GM23338 (cell line): ENCODE measurements around the gene POU2AF2. TPM values are rescaled to one million over a fixed set of nuclear protein-coding genes. Genes with fewer than 3 reads are reported as not detected.

Source experiments
- ATAC-seq: fragments of 200-7000 bp; cut with Tn5 transposase; 3 replicates; pipeline ENCODE4 v1.9.1; 2020
- DNase-seq: peaks from one replicate; pipeline ENCODE4 v3.0.0-alpha.2; 2015; ENCODE audit warnings: low spot score
- H2AFZ ChIP-seq: fragments of 200-600 bp; sonication (generic); 2 replicates; pipeline ENCODE4 v1.8.0; 2016; ENCODE audit warnings: antibody characterized with exemption, mild to moderate bottlenecking, moderate library complexity
- H3F3A ChIP-seq: fragments of 200-600 bp; sonication (generic); replicated peaks from 2 replicates; pipeline ENCODE4 v1.8.0; 2017; ENCODE audit warnings: antibody characterized with exemption, mixed run types, low read depth
- H3K27ac ChIP-seq: fragments of 200-600 bp; sonication (generic); 2 replicates; pipeline ENCODE4 v1.6.1; 2016; ENCODE audit warnings: low read depth
- H3K27me3 ChIP-seq: fragments of 200-600 bp; sonication (generic); 2 replicates; pipeline ENCODE4 v1.8.0; 2016; ENCODE audit warnings: mild to moderate bottlenecking, mixed run types, moderate library complexity; ENCODE audit not compliant: insufficient read depth
- H3K36me3 ChIP-seq: fragments of 200-600 bp; sonication (generic); 2 replicates; pipeline ENCODE4 v1.8.0; 2016; ENCODE audit warnings: mild to moderate bottlenecking; ENCODE audit not compliant: insufficient read depth
- H3K4me1 ChIP-seq: fragments of 200-600 bp; sonication (generic); 2 replicates; pipeline ENCODE4 v1.8.0; 2016; ENCODE audit warnings: mild to moderate bottlenecking, moderate library complexity; ENCODE audit not compliant: insufficient read depth
- H3K4me2 ChIP-seq: fragments of 200-600 bp; sonication (generic); 2 replicates; pipeline ENCODE4 v1.7.1; 2017; ENCODE audit warnings: mixed run types
- H3K4me3 ChIP-seq: fragments of 200-600 bp; sonication (generic); 2 replicates; pipeline ENCODE4 v1.6.1; 2016; ENCODE audit warnings: mixed run types
- H3K79me2 ChIP-seq: fragments of 200-600 bp; sonication (generic); replicated peaks from 2 replicates; pipeline ENCODE4 v1.8.0; 2017; ENCODE audit warnings: mild to moderate bottlenecking; ENCODE audit not compliant: insufficient read depth
- H3K9me2 ChIP-seq: fragments of 200-600 bp; sonication (generic); 2 replicates; pipeline ENCODE4 v1.8.0; 2017; ENCODE audit not compliant: insufficient read depth
- H4K20me1 ChIP-seq: fragments of 200-600 bp; sonication (generic); replicated peaks from 2 replicates; pipeline ENCODE4 v1.8.0; 2017; ENCODE audit warnings: mild to moderate bottlenecking; ENCODE audit not compliant: insufficient read depth
- H3K27ac Mint-ChIP-seq: 2 replicates; pipeline ENCODE4 v1.8.0; 2020; ENCODE audit warnings: inconsistent platforms, mild to moderate bottlenecking, moderate library complexity, mixed read lengths
- H3K27me3 Mint-ChIP-seq: 3 replicates; pipeline ENCODE4 v1.8.0; 2022; ENCODE audit warnings: low read depth, mild to moderate bottlenecking, moderate library complexity, mixed read lengths, inconsistent platforms; ENCODE audit not compliant: insufficient read depth, poor library complexity
- H3K36me3 Mint-ChIP-seq: 3 replicates; pipeline ENCODE4 v1.8.0; 2021; ENCODE audit warnings: low read depth, mild to moderate bottlenecking, inconsistent platforms, moderate library complexity, mixed read lengths
- H3K4me1 Mint-ChIP-seq: 3 replicates; pipeline ENCODE4 v1.8.0; 2020; ENCODE audit warnings: mild to moderate bottlenecking, inconsistent platforms, mixed read lengths
- H3K4me3 Mint-ChIP-seq: 3 replicates; pipeline ENCODE4 v1.8.0; 2021; ENCODE audit warnings: moderate library complexity, mild to moderate bottlenecking, inconsistent platforms, mixed read lengths
- H3K9me3 Mint-ChIP-seq: 3 replicates; pipeline ENCODE4 v1.8.0; 2020; ENCODE audit warnings: moderate library complexity, mild to moderate bottlenecking, inconsistent platforms, mixed read lengths
- CREB1 ChIP-seq: fragments of 250-450 bp; sonication (Bioruptor Pico); IDR thresholded peaks from 2 replicates; pipeline ENCODE4 v1.5.0; 2020; ENCODE audit warnings: low read depth, mild to moderate bottlenecking, moderate library complexity
- CTCF ChIP-seq, 2 experiments: fragments of 200-600 bp in 1 of 2; sonication (generic) in 1 of 2; conservative IDR thresholded peaks; 2 replicates each; pipeline versions ENCODE4 v1.5.1 to v1.6.1; 2016 to 2017; ENCODE audit warnings: antibody characterized with exemption in 2 of 2, low read depth in 2 of 2, mild to moderate bottlenecking in 2 of 2, moderate library complexity in 1 of 2
- EZH2 ChIP-seq: fragments of 200-600 bp; sonication (generic); IDR thresholded peaks from one replicate; pipeline ENCODE4 v1.8.0; 2017; ENCODE audit warnings: antibody characterized with exemption, mild to moderate bottlenecking, low read depth; ENCODE audit not compliant: unreplicated experiment
- EZH2phosphoT487 ChIP-seq: fragments of 200-600 bp; sonication (generic); IDR thresholded peaks from one replicate; pipeline ENCODE4 v1.8.1; 2018; ENCODE audit warnings: antibody characterized with exemption; ENCODE audit not compliant: unreplicated experiment
- JUNB ChIP-seq: IDR thresholded peaks from one replicate; pipeline ENCODE4 v1.6.1; 2016; ENCODE audit warnings: antibody characterized with exemption; ENCODE audit not compliant: unreplicated experiment
- NANOG ChIP-seq: IDR thresholded peaks from 2 replicates; pipeline ENCODE4 v1.6.1; 2016; ENCODE audit warnings: antibody characterized with exemption, borderline replicate concordance
- POLR2AphosphoS5 ChIP-seq: IDR thresholded peaks from 2 replicates; pipeline ENCODE4 v1.6.1; 2016; ENCODE audit warnings: antibody characterized with exemption, low read depth
- STAT1 ChIP-seq: IDR thresholded peaks from one replicate; pipeline ENCODE4 v1.6.1; 2016; ENCODE audit warnings: antibody characterized with exemption; ENCODE audit not compliant: unreplicated experiment
- ZNF331 ChIP-seq: fragments of 250-450 bp; sonication (Bioruptor Pico); IDR thresholded peaks from 2 replicates; pipeline ENCODE4 v1.5.0; 2020; ENCODE audit warnings: low read depth, mild to moderate bottlenecking, moderate library complexity
- polyA plus RNA-seq: library from polyadenylated mRNA; unstranded; fragments of >200 nt; fragmentation: Nextera tagmentation; extraction: Ambion mirVana; gene quantifications from 2 replicates; pipeline ENCODE4 v1.2.1, GENCODE V29; 2016
- total RNA-seq: library from RNA; depleted of rRNA; stranded (reverse); fragments of >200 nt; shearing (Covaris generic); gene quantifications from 2 replicates; pipeline ENCODE4 v1.2.3, GENCODE V29; 2014
- TF ChIP-seq, protein P1 (sequence below): IDR thresholded peaks from one replicate; pipeline ENCODE4 v1.6.1; 2018; ENCODE audit warnings: antibody characterized with exemption; ENCODE audit not compliant: unreplicated experiment
- TF ChIP-seq, protein P2 (sequence below): IDR thresholded peaks from 2 replicates; pipeline ENCODE4 v1.6.1; 2016; ENCODE audit warnings: antibody characterized with exemption

Gene POU2AF2
- total and polyA plus RNA-seq, 2 experiments from 2014 or later = not detected

GRCh38 chr11:111236383-111236782 lies 9.1 kb upstream of the POU2AF2 start:
- no peak overlapping the region for H3K27ac Mint-ChIP-seq
- Histone ChIP-seq H3K27ac (no peak overlapping the region), H2AFZ (peak overlapping the region; percentile 25; the same call in 1 of the 2 replicates), H3K4me3 (no peak overlapping the region), H3K79me2 (no peaks in the 10 kb centered on the region), H3K9me2 (no peaks in the 10 kb centered on the region), H3F3A (no peaks in the 10 kb centered on the region), H3K4me2 (no peak overlapping the region), H4K20me1 (no peaks in the 10 kb centered on the region), H3K36me3 (no peaks in the 10 kb centered on the region), H3K27me3 (no peaks in the 10 kb centered on the region), H3K4me1 (no peaks in the 10 kb centered on the region)
- H3K36me3 Mint-ChIP-seq = no peaks in the 10 kb centered on the region
- ATAC-seq (no peak), DNase-seq (no peak)
- no peaks in the 10 kb centered on the region for H3K9me3 Mint-ChIP-seq
- TF ChIP-seq, protein P1, sequence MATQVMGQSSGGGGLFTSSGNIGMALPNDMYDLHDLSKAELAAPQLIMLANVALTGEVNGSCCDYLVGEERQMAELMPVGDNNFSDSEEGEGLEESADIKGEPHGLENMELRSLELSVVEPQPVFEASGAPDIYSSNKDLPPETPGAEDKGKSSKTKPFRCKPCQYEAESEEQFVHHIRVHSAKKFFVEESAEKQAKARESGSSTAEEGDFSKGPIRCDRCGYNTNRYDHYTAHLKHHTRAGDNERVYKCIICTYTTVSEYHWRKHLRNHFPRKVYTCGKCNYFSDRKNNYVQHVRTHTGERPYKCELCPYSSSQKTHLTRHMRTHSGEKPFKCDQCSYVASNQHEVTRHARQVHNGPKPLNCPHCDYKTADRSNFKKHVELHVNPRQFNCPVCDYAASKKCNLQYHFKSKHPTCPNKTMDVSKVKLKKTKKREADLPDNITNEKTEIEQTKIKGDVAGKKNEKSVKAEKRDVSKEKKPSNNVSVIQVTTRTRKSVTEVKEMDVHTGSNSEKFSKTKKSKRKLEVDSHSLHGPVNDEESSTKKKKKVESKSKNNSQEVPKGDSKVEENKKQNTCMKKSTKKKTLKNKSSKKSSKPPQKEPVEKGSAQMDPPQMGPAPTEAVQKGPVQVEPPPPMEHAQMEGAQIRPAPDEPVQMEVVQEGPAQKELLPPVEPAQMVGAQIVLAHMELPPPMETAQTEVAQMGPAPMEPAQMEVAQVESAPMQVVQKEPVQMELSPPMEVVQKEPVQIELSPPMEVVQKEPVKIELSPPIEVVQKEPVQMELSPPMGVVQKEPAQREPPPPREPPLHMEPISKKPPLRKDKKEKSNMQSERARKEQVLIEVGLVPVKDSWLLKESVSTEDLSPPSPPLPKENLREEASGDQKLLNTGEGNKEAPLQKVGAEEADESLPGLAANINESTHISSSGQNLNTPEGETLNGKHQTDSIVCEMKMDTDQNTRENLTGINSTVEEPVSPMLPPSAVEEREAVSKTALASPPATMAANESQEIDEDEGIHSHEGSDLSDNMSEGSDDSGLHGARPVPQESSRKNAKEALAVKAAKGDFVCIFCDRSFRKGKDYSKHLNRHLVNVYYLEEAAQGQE = no peak
- TF ChIP-seq ZNF331 (CRISPR knock-in tag) (no peak), CREB1 (CRISPR knock-in tag) (no peak), POLR2AphosphoS5 (no peak), STAT1 (no peak)
- H3K4me3 Mint-ChIP-seq = no peak overlapping the region
- no peaks in the 10 kb centered on the region for H3K4me1 Mint-ChIP-seq
- H3K27me3 Mint-ChIP-seq = no peaks in the 10 kb centered on the region

- Histone ChIP-seq H4K20me1 (no peaks in the 10 kb centered on the region), H3K79me2 (no peaks in the 10 kb centered on the region), H3F3A (no peaks in the 10 kb centered on the region), H2AFZ (no peak overlapping the region), H3K9me2 (no peaks in the 10 kb centered on the region), H3K36me3 (no peaks in the 10 kb centered on the region), H3K27ac (no peak overlapping the region), H3K27me3 (no peaks in the 10 kb centered on the region), H3K4me1 (no peaks in the 10 kb centered on the region), H3K4me2 (no peak overlapping the region), H3K4me3 (no peak overlapping the region)
- Mint-ChIP-seq H3K27ac (no peak overlapping the region), H3K9me3 (no peaks in the 10 kb centered on the region), H3K4me1 (no peaks in the 10 kb centered on the region; the same call in 2 of the 3 replicates), H3K36me3 (no peaks in the 10 kb centered on the region), H3K4me3 (no peak overlapping the region), H3K27me3 (peaks cover 3% of the 10 kb centered on the region)
- no peak for DNase-seq
- no peak for ATAC-seq
- TF ChIP-seq ZNF331 (CRISPR knock-in tag) (no peak), POLR2AphosphoS5 (no peak), EZH2 (no peak), EZH2phosphoT487 (no peak), CREB1 (CRISPR knock-in tag) (no peak), CTCF (conservative IDR thresholded peaks at IDR 0.05; ENCODE audit: low read depth in 2 of 2) (no peak), JUNB (no peak), NANOG (no peak), STAT1 (no peak)
- TF ChIP-seq, protein P2, sequence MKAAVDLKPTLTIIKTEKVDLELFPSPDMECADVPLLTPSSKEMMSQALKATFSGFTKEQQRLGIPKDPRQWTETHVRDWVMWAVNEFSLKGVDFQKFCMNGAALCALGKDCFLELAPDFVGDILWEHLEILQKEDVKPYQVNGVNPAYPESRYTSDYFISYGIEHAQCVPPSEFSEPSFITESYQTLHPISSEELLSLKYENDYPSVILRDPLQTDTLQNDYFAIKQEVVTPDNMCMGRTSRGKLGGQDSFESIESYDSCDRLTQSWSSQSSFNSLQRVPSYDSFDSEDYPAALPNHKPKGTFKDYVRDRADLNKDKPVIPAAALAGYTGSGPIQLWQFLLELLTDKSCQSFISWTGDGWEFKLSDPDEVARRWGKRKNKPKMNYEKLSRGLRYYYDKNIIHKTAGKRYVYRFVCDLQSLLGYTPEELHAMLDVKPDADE = no peak
- TF ChIP-seq, protein P1 = no peak
Measured at GRCh38 chr11:111237926-111238325, 7.6 kb upstream of the POU2AF2 start.
